Ishikawa (cell line): Measurements from ENCODE around the gene CRTC1.

Source experiments
- CEBPB ChIP-seq: IDR thresholded peaks from 2 replicates; pipeline ENCODE4 v1.6.1; 2012
- CREB1 ChIP-seq: IDR thresholded peaks from 2 replicates; pipeline ENCODE4 v1.6.1; 2012; ENCODE audit warnings: low read depth
- EGR1 ChIP-seq: IDR thresholded peaks from 2 replicates; pipeline ENCODE4 v1.6.1; 2012
- EP300 ChIP-seq: IDR thresholded peaks from 2 replicates; pipeline ENCODE4 v1.6.1; 2012; ENCODE audit warnings: borderline replicate concordance
- FOXM1 ChIP-seq: IDR thresholded peaks from 2 replicates; pipeline ENCODE4 v1.6.1; 2012; ENCODE audit warnings: low read depth, borderline replicate concordance
- NFIC ChIP-seq: IDR thresholded peaks from 2 replicates; pipeline ENCODE4 v1.6.1; 2012
- RAD21 ChIP-seq: IDR thresholded peaks from 2 replicates; pipeline ENCODE4 v1.6.1; 2012; ENCODE audit warnings: low read depth
- TAF1 ChIP-seq: IDR thresholded peaks from 2 replicates; pipeline ENCODE4 v1.6.1; 2012; ENCODE audit warnings: low read depth, mild to moderate bottlenecking
- TCF12 ChIP-seq: IDR thresholded peaks from 2 replicates; pipeline ENCODE4 v1.6.1; 2012; ENCODE audit warnings: low read depth
- TEAD4 ChIP-seq: IDR thresholded peaks from 2 replicates; pipeline ENCODE4 v1.6.1; 2012
- USF1 ChIP-seq: IDR thresholded peaks from 2 replicates; pipeline ENCODE4 v1.6.1; 2012
- YY1 ChIP-seq: IDR thresholded peaks from 2 replicates; pipeline ENCODE4 v1.6.1; 2012; ENCODE audit warnings: low read depth
- ZBTB7A ChIP-seq: IDR thresholded peaks from 2 replicates; pipeline ENCODE4 v1.6.1; 2012; ENCODE audit warnings: low read depth
- TF ChIP-seq, protein P1 (sequence below): IDR thresholded peaks from 2 replicates; pipeline ENCODE4 v1.6.1; 2012
- TF ChIP-seq, protein P2 (sequence below): IDR thresholded peaks from 2 replicates; pipeline ENCODE4 v1.6.1; 2012; ENCODE audit warnings: low read depth, mild to moderate bottlenecking

The CRTC1 gene

DNA sequence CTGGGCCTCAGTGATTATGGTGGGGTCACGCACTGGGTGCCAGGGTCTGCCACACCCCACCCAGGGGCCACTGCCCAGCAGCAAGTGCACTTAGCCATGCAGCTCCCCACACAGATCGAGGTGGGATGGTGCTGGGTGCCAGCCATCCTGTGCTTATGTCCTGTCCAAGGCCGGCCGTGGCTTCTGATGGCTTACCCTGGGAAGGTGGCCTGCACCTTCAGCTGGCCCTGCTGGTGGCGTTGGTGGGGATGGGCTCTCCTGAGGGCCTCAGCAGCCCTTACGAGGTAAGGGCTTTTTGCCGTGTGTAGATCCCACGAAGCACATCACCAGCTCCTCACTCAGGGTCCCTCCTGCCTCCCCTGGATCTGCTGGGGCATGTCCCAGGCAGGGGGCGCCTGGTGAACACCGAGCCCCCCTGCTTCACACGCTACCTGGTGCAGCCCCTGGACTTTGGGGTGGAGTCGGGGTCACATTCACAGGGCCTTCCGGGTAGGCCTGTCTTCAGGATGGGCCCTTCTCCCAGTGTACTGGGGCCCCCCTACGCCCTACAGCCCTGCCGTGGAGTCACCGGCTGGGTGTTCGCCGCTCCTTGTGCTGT lies 46.6 kb downstream of the CRTC1 start:
- TF ChIP-seq RAD21 (no peak), EGR1 (no peak), TAF1 (no peak), CREB1 (no peak), YY1 (no peak)
- TF ChIP-seq, protein P1, sequence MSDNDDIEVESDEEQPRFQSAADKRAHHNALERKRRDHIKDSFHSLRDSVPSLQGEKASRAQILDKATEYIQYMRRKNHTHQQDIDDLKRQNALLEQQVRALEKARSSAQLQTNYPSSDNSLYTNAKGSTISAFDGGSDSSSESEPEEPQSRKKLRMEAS = no peak

DNA sequence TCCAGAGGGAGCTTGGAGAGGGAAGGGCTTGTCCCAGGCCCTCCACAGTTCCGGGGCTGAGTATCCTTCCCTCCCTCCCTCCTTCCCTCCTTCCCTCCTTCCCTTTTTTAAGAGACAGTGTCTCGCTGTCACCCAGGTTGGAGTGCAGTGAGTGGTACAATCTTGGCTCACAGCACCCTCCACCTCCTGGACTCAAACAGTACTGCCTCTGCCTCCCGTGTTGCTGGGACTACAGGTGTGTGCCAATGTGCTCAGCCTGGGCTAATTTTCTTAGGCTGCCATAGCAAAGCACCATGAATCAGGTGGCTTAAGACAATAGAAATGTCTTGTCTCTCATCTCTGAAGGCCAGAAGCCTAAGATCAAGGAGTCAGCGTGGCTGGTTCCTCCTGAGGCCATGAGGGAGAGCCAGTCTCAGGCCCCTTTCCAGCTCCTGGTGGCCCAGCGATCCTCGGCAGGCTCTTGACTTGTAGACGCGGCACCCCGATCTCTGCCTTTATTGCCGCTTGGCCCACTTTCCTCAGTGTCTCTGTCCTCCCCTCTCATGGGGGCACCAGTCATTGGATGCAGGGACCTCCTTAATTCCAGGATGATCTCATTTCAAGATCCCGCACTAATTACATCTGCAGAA lies 47.5 kb downstream of the CRTC1 start:
- TF ChIP-seq RAD21 (no peak), CEBPB (no peak), YY1 (no peak), TAF1 (no peak), NFIC (no peak), CREB1 (no peak), ZBTB7A (no peak), TCF12 (no peak), FOXM1 (no peak), TEAD4 (no peak), USF1 (no peak), EGR1 (no peak), EP300 (no peak)
- TF ChIP-seq, protein P1 = no peak
- TF ChIP-seq, protein P2, sequence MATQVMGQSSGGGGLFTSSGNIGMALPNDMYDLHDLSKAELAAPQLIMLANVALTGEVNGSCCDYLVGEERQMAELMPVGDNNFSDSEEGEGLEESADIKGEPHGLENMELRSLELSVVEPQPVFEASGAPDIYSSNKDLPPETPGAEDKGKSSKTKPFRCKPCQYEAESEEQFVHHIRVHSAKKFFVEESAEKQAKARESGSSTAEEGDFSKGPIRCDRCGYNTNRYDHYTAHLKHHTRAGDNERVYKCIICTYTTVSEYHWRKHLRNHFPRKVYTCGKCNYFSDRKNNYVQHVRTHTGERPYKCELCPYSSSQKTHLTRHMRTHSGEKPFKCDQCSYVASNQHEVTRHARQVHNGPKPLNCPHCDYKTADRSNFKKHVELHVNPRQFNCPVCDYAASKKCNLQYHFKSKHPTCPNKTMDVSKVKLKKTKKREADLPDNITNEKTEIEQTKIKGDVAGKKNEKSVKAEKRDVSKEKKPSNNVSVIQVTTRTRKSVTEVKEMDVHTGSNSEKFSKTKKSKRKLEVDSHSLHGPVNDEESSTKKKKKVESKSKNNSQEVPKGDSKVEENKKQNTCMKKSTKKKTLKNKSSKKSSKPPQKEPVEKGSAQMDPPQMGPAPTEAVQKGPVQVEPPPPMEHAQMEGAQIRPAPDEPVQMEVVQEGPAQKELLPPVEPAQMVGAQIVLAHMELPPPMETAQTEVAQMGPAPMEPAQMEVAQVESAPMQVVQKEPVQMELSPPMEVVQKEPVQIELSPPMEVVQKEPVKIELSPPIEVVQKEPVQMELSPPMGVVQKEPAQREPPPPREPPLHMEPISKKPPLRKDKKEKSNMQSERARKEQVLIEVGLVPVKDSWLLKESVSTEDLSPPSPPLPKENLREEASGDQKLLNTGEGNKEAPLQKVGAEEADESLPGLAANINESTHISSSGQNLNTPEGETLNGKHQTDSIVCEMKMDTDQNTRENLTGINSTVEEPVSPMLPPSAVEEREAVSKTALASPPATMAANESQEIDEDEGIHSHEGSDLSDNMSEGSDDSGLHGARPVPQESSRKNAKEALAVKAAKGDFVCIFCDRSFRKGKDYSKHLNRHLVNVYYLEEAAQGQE = no peak

DNA sequence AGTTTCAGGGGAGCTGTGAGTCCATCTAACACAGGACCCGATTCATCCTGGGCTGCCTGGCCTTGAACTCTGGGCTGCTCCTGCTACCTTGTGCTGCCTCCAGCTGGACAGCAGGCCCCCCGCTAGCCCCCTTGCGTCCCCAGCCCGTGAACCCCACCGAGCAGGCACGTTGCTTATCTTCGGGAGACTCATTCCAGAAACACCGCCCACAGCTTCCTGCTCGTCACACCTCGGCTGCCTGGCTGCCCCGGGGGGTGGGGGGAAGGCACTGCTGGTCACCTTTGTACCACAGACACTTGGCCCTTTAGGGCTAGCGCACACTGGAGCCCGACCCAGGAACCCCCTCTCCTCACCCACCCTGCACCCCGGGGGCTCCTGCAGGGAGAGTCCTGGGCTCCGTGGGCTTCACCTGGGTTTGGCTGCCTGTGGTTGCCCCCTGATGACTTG lies 48.1 kb downstream of the CRTC1 start:
- TF ChIP-seq CEBPB (no peak), EGR1 (no peak)

GRCh38 chr19:18733196-18733647 lies 49.7 kb downstream of the CRTC1 start:
- TF ChIP-seq, protein P1 = no peak
- TF ChIP-seq EGR1 (no peak), TAF1 (no peak), EP300 (no peak), ZBTB7A (no peak), NFIC (no peak)

GRCh38 chr19:18735324-18735723 lies 51.8 kb downstream of the CRTC1 start:
- TF ChIP-seq CEBPB = no peak
- TF ChIP-seq TCF12 = no peak
- TF ChIP-seq EGR1 = no peak
- TF ChIP-seq RAD21 = no peak
- no peak for TF ChIP-seq ZBTB7A
- no peak for TF ChIP-seq EP300
- no peak for TF ChIP-seq TAF1
- no peak for TF ChIP-seq TEAD4
- TF ChIP-seq CREB1 = no peak
- no peak for TF ChIP-seq FOXM1
- TF ChIP-seq YY1 = no peak
- TF ChIP-seq, protein P2 = no peak
- no peak for TF ChIP-seq NFIC
- TF ChIP-seq, protein P1 = no peak
- no peak for TF ChIP-seq USF1
